GM20000 (cell line): ENCODE data around the gene PLCB4.

Experiments
- DNase-seq: peaks from one replicate; pipeline ENCODE4 v3.0.0; 2012; ENCODE audit warnings: low spot score
- CTCF ChIP-seq: IDR thresholded peaks from 2 replicates; pipeline ENCODE4 v1.5.1; 2012; ENCODE audit warnings: mild to moderate bottlenecking, control low read depth; ENCODE audit errors: extremely low read depth, missing control alignments

The PLCB4 gene

GRCh38 chr20:9215539-9215938 is 146.7 kb downstream of the PLCB4 start:
- TF ChIP-seq CTCF: no peak
- no peak for DNase-seq

DNA sequence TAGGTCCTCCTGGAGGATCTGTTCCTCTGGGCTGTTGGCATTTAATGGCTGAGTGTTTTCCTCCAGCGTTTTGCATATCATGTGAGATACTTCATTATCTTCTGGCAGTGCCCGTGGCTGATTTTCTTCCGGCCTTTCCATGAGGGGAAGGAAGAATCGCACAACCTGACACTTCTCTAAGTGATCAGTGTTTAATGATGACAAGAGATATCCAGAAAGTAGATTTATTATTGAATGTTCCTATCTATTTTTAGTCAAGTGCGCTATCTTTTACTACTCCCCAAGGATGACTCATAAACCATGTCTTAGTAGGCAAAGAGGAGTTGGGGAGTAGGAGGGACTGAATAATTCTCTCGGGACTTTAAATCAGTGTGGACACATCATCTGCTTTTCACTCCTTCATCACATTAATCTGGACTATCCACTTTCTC is 149.7 kb downstream of the PLCB4 start:
- DNase-seq: no peak
- TF ChIP-seq CTCF: no peak

GRCh38 chr20:9220874-9221547 is 152.1 kb downstream of the PLCB4 start:
- no peak for TF ChIP-seq CTCF
- DNase-seq: no peak

DNA sequence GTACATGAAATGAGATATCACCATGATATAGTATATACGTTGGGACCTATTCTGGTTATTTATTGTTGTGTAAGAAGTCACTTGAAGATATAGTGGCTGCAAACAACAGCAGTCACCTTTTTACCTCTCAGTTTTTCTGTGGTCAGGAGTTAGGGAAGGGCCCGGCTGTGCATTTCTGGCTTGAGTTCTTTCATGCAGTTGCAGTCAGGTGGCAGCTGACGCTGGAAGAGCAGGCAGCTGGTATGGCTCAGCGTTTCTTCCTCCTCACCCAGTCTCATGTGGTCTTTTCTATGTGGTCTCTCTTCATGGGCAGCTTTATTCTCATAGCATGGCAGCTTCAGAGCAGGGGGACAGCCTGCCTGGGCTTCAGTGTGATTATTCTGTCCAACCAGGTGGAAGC is 154.4 kb downstream of the PLCB4 start:
- no peak for DNase-seq
- TF ChIP-seq CTCF: no peak

DNA sequence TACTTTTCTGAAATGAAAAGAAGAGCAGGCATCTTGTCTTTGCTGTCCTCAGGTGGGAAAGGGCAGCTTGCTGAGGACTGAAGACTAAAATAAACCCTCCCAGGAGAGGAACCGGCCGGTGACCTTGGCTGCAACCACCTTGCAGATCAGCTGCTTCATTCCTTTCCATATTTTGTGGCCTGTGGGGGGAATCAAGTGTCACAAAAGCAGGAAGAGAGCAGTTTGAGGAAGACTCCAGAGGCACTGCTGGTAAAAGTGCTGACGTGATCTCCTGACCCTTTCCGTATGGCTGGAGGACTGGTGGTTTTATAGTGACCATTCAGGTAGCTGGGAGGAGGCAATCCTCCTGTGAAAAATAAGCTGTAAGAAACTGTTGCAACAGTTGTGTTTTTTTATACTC is 157.0 kb downstream of the PLCB4 start:
- DNase-seq: no peak
- no peak for TF ChIP-seq CTCF

GRCh38 chr20:9227896-9228615 is 159.2 kb downstream of the PLCB4 start:
- no peak for DNase-seq
- no peak for TF ChIP-seq CTCF

DNA sequence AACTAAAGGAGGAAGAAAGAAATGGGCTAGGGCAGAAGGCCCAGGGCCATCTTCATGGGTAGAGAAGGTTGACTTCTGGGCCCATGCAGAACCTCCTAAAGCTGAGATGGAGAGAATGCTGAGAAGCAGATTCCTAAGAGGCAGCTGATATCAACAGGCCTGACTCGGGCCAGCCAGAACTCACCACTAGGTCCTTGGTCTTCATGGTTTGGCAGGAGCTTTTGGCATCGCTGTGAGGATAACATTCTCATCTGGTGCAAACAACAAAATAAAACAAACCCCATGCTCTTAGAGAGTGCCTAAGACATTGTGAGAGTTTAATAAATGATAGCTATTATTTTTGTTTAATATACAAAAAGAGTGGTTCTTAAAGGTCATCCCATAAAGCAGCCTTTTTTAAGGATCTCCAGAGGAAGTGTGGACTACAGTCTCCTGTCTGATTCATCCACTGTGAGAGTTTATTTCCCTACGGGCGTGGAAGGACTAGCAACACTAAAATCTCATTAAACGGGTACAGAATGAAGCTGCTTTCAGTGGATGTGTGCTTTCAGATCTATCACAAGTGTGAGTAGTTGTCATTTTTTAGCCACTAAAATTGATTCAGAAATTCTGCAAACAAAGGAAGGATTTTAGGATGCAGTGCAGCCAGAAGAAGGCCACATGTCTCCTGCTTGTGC is 160.0 kb downstream of the PLCB4 start:
- no peak for TF ChIP-seq CTCF
- DNase-seq: no peak
